ENCODE data around the gene ERN1. TPM values are rescaled to one million over a fixed set of nuclear protein-coding genes. Genes with fewer than 3 reads are reported as not detected.

ERN1 gene
- polyA plus RNA-seq, 1 donor (not counting 4 experiments of a cell fraction or from before 2014, with no cell fraction given) = 7.1 TPM

DNA sequence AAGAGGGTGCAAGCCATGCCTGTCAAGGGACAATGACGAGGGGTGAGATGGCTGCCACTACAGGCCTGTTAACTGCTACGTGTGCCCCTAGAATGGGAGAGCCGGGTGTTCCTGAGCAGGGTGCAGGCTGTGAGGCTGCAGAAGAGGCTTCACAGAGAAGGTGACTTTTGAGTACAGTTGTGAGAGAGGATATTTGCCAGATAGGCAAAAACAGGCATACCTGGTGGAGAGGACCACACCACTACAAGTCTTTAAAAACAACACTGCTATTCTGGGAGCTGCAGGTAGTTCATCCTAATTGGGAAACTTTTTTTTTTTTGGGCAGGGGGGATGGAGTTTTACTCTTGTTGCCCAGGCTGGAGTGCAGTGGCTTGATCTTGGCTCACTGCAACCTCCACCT is 58.8 kb downstream of the ERN1 start:
- FAIRE-seq (no peak), DNase-seq (ENCODE audit: low read depth, low spot score) (no peak)
- Histone ChIP-seq H4K20me1 (ENCODE audit: control insufficient read depth, extremely low read depth, insufficient read depth, low read length) (no peaks in the 10 kb centered on the region), H3K9me1 (ENCODE audit: control insufficient read depth, extremely low read depth, insufficient read depth, low read length) (no peaks in the 10 kb centered on the region), H3K4me1 (ENCODE audit: control insufficient read depth, extremely low read depth, insufficient read depth, low read length) (peaks cover 2% of the 10 kb centered on the region), H3K4me3 (ENCODE audit: control insufficient read depth in 2 of 3, extremely low read depth in 1 of 3, insufficient read depth in 2 of 3, low read depth in 1 of 3, low read length in 3 of 3) (no peak overlapping the region), H3K27ac (ENCODE audit: control insufficient read depth, insufficient read depth, low read length) (no peak overlapping the region), H3K79me2 (ENCODE audit: control insufficient read depth, insufficient read depth, low read length) (no peaks in the 10 kb centered on the region), H3K27me3 (ENCODE audit: control insufficient read depth, extremely low read depth, insufficient read depth, low read length) (no peaks in the 10 kb centered on the region), H3K4me2 (ENCODE audit: control insufficient read depth, extremely low read depth, insufficient read depth, low read depth, low read length) (no peak overlapping the region), H3K9me3 (ENCODE audit: control insufficient read depth, low read depth, low read length) (no peaks in the 10 kb centered on the region), H2AFZ (ENCODE audit: control insufficient read depth, low read length) (no peak overlapping the region), H3K36me3 (ENCODE audit: control insufficient read depth in 2 of 2, extremely low read depth in 1 of 2, insufficient read depth in 2 of 2, low read length in 2 of 2) (peaks cover 18 to 43% of the 10 kb centered on the region in 2 experiments), H3K9ac (ENCODE audit: control insufficient read depth, extremely low read depth, insufficient read depth, low read length) (no peak overlapping the region)
- no peak for TF ChIP-seq EZH2 (IDR thresholded peaks at IDR 0.05; ENCODE audit: low read length)
- TF ChIP-seq, protein P1, sequence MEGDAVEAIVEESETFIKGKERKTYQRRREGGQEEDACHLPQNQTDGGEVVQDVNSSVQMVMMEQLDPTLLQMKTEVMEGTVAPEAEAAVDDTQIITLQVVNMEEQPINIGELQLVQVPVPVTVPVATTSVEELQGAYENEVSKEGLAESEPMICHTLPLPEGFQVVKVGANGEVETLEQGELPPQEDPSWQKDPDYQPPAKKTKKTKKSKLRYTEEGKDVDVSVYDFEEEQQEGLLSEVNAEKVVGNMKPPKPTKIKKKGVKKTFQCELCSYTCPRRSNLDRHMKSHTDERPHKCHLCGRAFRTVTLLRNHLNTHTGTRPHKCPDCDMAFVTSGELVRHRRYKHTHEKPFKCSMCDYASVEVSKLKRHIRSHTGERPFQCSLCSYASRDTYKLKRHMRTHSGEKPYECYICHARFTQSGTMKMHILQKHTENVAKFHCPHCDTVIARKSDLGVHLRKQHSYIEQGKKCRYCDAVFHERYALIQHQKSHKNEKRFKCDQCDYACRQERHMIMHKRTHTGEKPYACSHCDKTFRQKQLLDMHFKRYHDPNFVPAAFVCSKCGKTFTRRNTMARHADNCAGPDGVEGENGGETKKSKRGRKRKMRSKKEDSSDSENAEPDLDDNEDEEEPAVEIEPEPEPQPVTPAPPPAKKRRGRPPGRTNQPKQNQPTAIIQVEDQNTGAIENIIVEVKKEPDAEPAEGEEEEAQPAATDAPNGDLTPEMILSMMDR (optimal IDR thresholded peaks at IDR 0.05 in 1 of 3, IDR thresholded peaks at IDR 0.05 in 1 of 3, conservative IDR thresholded peaks at IDR 0.05 in 1 of 3; ENCODE audit: extremely low read depth in 1 of 3, insufficient read depth in 2 of 3, low read length in 3 of 3) = no peak
- dilution Hi-C loops (cut with MboI; ENCODE audit: extremely low pct_ligation_motif_present, low sequenced_read_pairs) = no loop called here

DNA sequence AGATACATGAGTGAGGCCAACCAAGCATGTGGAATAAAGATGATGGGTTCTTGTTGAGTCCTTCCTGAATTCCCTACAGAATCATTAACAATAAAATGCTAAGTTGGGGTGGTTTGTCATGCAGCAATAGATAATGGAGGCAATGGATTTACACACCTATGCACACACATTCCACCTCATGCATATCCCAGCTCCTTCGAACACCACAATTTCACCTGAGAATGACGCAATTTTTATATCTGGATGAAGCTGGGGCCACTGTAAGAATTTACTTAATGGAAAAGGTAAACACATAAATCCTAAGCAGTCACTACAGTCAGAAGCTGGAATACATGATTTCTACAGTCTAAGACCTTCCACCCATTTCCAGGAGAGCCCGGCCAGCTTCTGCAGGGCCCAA is 59.7 kb downstream of the ERN1 start:
- dilution Hi-C loops (cut with MboI; ENCODE audit: extremely low pct_ligation_motif_present, low sequenced_read_pairs) = no loop called here
- no peak overlapping the region for H3K4me3 ChIP-seq (ENCODE audit: control insufficient read depth in 2 of 3, extremely low read depth in 1 of 3, insufficient read depth in 2 of 3, low read depth in 1 of 3, low read length in 3 of 3)
- no peak overlapping the region for H3K9ac ChIP-seq (ENCODE audit: control insufficient read depth, extremely low read depth, insufficient read depth, low read length)
- no peak overlapping the region for H3K4me2 ChIP-seq (ENCODE audit: control insufficient read depth, extremely low read depth, insufficient read depth, low read depth, low read length)
- TF ChIP-seq EZH2 (IDR thresholded peaks at IDR 0.05; ENCODE audit: low read length) = no peak
- TF ChIP-seq, protein P1 (optimal IDR thresholded peaks at IDR 0.05 in 1 of 3, IDR thresholded peaks at IDR 0.05 in 1 of 3, conservative IDR thresholded peaks at IDR 0.05 in 1 of 3; ENCODE audit: extremely low read depth in 1 of 3, insufficient read depth in 2 of 3, low read length in 3 of 3) = no peak
- H3K27ac ChIP-seq (ENCODE audit: control insufficient read depth, insufficient read depth, low read length) = no peak overlapping the region
- peaks cover 2% of the 10 kb centered on the region for H3K4me1 ChIP-seq (ENCODE audit: control insufficient read depth, extremely low read depth, insufficient read depth, low read length)
- H3K36me3 ChIP-seq (ENCODE audit: control insufficient read depth in 2 of 2, extremely low read depth in 1 of 2, insufficient read depth in 2 of 2, low read length in 2 of 2) = peaks cover 19 to 47% of the 10 kb centered on the region in 2 experiments
- no peaks in the 10 kb centered on the region for H3K27me3 ChIP-seq (ENCODE audit: control insufficient read depth, extremely low read depth, insufficient read depth, low read length)
- H2AFZ ChIP-seq (ENCODE audit: control insufficient read depth, low read length) = no peak overlapping the region
- H3K79me2 ChIP-seq (ENCODE audit: control insufficient read depth, insufficient read depth, low read length) = no peaks in the 10 kb centered on the region
- FAIRE-seq = no peak
- H3K9me3 ChIP-seq (ENCODE audit: control insufficient read depth, low read depth, low read length) = no peaks in the 10 kb centered on the region
- no peak for DNase-seq (ENCODE audit: low read depth, low spot score)
- no peaks in the 10 kb centered on the region for H4K20me1 ChIP-seq (ENCODE audit: control insufficient read depth, extremely low read depth, insufficient read depth, low read length)
- H3K9me1 ChIP-seq (ENCODE audit: control insufficient read depth, extremely low read depth, insufficient read depth, low read length) = no peaks in the 10 kb centered on the region
